Stimulated activated CD4-positive, alpha-beta T cell treated with anti-CD3 and anti-CD28 coated beads, Interleukin-15, amount 100 ng/mL, for 48 hours (primary cell): Measurements from ENCODE around the gene IFT81.
A peak's percentile ranks its signal among the peaks of the same experiment; 100 is the strongest.
"Not testable (repeated sequence)": the region's sequence is repeated elsewhere in the genome, so short reads cannot be mapped to it uniquely, and the experiment has no call there.

Source experiments
- DNase-seq, 2 donors: peaks; one replicate each; pipeline ENCODE4 v3.0.0-alpha.2; 2020; ENCODE audit warnings: low read depth in 2 of 2

IFT81 gene

DNA sequence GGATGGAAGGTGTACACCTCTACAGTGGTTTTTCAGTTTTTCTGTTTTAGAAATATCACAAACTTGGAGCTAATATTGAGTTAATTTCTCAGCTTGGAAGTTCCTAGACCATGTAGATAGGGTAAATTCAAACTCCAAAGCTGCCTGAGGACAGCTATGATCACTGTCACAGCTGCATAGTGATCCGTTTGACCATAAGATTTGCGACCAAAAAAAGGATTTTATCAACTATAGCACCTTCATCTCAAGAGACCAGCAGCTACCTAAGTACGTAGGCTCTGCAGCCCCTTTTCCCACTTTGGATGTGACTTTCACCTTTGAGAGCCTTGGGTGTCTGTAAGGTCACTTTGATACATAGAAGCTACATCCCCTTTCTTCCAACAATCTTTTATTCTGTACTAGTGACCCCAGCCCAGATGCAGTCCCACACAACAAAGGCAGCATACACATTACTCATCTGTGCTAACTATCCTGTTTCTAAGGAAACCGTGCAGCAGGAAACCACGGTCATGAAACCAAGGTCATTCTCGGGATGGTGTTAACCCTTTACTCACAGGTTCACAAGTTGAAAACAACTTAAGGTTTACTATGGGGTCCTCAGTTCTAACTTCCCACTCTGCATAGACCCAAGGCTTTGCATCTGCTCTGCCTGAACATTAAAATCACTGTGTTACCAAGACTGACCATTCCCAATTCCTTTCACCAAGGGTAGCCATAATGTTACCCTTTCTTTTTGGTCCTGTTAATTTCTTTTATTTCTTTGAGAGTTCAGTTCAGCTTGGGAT lies 75.4 kb downstream of the IFT81 start:
- DNase-seq: peak in 1 of 2 donors; percentile 3

DNA sequence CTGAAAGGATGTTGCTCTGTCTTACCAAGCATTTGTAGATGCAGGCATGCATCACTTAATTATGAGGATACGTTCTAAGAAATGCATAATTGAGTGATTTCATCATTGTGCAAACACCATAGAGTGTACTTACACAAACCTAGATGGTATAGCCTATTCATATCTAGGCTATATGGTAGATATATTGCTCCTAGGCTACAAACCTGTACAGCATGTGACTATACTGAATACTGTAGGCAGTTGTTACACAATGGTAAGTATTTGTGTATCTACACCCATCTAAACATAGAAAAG lies 75.9 kb downstream of the IFT81 start:
- no peak for DNase-seq

DNA sequence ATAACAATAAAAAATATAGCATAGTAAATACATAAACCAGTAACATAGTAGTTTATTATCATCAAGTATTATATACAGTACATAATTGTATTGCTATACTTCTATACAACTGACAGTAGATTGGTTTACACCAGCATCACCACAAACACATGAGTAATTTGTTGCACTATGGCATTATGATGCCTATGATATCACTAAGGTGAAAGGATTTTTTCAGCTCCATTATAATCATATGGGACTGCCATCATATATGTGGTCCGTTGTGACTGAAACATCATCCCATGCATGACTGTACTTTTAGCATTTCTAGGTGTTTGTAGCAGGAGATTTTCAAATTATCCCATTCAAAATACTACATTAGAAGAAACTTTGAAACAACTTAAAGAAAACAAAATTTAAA lies 77.8 kb downstream of the IFT81 start:
- DNase-seq: no peak

DNA sequence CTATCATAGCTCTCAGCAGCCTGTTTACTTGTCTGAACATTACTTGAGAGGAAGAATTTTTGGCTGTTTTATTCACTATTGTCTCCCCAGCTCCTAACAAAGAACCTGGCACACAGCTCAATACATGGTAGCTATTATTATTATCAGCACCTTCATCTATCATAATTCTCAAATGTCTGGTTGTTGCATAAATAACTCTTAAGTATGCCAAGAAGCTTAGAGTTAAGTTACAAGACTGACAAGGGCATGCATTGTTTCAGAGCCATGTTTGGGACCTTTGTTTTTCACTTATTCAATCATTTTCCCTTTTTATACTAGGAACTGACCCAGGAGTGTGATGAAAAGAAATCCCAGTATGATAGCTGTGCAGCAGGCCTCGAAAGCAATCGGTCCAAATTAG lies 79.4 kb downstream of the IFT81 start:
- DNase-seq: no peak

DNA sequence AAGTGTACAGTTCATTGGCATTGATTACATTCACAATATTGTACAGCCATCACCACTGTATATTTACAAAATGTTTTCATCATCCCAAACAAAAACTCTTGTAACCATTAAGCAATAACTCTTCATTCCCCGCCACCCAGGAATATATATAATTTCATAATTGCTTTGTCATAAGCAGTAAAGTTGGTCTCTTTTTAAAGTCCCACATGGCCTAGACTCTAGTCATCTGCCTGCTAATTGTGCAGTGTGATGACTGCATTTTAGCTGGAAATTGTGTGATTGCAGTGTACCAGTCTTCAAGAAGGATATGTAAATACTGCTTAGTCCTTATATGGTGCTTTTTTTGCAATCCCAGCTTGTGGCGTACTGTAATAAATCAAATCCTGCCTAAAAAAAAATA lies 81.8 kb downstream of the IFT81 start:
- no peak for DNase-seq

DNA sequence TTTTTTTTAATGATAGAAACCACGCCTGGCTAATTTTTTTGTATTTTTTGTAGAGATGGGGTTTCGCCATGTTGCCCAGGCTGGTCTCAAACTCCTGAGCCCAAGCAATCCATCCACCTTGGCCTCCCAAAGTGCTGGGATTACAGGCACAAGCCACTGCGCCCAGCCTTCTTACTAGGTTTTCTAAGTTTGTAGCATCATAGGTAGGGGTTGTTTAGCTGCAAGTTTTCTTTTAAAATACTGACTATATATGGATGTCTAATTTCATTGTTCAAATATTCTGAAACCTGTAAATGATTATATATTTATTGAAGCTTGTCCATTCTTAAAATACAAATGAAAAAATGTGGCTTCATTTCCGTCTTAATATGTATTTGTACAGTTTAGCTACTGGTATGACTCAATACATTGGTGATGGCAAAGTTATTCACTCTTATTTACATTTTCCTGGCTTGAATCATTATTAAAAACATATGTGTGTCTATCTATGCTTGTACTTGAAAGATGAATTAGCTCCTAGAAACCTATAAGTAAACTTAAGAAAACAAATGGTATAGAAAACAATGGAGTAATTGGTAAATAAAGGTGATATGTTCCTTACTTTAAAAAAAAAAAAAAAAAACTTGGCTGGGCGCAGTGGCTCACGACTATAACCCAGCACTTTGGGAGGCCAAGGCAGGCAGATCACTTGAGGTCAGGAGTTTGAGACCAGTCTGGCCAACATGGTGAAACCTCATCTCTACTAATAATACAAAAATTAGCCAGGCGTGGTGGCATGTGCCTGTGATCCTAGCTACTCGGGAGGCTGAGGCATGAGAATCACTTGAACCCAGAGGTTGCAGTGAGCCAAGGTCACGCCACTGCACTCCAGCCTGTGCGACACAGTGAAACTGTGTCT lies 87.7 kb downstream of the IFT81 start:
- not testable (repeated sequence) for DNase-seq

DNA sequence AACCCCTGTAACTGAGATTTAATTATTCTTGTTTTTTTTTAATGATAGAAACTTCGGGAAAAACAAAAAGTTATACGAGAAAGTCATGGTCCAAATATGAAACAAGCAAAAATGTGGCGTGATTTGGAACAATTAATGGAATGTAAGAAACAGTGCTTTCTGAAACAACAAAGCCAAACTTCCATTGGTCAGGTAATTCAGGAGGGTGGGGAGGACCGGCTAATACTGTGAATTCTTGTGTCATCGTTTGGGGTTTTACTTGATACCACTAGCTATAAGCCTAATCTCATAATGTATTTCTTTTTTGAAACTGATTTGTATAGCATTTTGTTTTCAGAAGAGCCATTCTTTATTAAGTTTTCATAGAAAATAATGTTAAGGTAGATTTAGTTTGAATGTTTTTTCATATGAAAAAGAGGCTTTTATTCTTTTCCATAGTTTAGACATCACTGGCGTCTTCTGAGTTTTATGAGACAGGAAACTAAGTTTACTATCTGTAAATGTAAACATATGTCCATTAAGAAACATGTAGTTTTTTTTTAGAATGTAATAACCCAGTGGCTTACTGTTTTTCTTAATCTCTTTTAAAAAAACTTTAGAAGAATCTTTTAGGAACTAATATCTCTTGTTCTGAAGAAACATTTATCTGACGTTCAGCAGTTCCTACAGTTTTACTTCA lies 94.0 kb downstream of the IFT81 start:
- DNase-seq: no peak

DNA sequence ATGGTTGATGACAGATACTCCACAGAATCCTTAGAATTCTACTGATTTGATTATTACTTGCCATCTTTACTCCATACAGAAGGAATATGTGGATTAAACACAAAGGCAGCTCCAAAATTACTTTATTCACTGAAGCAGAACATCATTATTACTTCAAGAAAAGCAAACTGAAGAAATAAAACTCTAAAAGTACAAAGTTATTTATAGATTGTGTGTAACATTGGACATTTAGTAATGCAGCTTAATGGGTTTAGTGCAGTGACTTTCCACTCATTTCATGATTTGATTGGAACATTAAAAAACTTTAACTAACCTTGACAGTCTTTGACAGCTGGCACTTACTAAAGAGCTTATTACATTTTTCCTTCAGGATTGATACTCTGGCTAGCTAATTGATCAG lies 97.9 kb downstream of the IFT81 start:
- DNase-seq: no peak

DNA sequence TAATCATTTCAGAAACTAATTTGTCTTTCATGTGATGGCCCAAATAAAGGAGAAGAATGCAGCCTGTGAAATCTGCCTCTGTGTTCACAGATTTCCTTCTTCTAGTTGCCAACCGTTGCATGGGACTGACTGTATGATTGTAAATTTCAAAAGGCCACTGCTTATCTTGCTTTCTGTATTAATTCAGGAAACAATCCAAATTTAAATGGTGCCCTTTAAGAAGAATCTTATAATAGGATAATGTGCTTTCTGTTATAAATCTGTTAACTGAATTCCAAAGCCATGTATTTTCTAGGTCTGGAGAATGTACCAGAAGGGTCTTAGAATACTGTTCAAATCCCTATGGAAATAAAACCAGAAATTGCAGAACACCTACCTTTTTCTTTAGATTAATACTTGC lies 98.3 kb downstream of the IFT81 start:
- DNase-seq: no peak

DNA sequence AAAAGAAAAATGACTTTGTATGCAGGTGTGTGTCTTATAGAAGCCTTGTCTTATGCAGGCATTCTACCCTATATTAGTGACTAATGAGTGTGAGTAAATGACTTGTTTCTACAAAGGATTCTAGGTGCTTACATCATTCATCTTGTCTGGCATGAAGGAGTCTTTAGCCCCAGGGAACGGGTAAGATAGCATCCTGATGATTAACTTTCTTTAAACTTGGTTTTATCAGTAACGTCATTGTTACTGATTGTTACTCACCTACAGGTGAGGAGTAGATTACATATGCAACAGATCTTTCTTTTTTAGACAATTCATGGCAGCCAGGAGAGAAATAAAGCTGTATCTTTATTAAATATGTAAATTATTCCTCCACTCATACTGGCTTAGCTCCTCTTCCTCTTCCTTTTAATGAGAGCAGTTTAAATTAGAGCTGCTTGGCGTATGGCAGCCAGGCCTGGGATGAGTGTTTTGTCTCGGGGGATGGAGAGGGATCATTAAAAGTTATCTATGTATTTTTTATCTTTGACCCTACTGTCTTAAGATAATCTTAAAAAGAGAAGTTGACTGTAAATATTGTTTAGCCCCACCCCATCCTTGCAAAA lies 99.7 kb downstream of the IFT81 start:
- DNase-seq: no peak

DNA sequence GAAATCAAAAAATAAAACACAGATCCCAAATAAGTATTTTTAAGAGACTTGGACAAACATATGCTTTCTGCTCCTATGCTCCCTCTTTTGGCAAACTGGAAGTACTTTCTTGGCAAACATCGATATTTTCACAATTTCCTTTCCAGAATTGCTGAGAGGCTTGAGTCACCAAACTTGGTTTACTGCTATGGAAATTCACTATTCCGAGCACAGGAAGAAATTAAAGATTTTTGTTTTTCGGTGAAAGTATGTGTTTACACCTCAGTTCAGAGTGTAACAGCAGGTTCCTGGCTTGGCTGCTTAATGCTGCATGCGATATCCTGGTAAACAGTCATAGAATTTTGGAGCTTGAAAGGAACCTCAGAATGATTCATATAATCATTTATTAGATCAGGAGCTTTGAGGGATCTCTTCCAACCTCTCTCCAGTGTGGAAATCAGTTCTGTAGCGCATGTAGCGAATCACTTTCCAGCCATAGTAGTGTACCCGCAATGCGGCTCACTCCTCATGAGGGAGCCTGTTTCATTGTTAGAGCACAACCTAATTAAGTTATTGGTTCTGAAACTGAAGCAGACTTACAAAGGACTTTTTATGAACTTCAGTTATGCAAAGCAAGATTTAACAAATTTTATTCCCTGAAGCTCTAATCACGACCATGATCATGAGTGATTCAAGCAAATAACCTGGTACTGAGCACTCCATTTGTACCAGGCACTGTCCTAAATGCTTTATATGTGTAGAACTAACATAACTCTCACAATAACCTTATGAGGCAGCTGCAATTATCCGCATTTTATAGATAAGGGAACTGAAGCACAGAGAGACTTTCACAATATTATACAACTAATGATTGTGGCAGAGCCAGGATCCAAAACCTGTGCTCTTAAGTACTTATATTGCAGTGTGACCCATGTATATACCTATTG lies 100.5 kb downstream of the IFT81 start:
- no peak for DNase-seq

DNA sequence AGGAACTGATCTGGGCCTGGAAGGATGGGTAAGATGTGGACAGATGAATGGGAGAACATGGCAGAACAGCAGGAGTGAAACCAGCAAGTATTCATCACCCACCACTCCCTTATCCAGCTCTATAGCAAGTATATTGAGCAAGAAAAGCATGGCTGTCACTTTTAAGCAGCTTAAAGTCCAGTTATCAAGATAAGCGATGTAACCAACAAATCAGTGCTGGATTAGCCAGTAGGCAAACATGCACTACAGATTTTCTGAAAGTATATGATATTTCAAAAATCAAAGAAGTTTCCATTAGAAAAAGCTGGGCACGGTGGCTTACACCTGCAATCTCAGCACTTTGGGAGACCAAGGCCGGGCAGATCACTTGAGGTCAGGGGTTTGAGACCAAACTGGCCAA lies 103.0 kb downstream of the IFT81 start:
- no peak for DNase-seq

DNA sequence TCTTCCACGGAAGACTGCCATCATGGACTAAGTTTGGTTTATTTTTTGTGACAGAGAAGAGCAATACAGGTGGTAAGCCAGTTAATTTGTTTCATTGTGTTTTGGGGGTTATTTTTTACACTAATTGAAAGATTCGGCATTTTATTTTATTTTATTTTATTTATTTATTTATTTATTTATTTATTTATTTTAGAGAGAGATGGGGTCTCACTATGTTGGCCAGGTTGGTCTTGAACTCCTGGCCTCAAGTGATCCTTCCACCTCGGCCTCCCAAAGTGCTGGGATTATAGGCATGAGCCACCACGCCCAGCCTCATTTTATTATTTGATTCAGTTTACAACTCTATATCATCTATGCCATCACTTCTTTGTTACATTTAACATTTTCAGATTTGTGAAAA lies 104.2 kb downstream of the IFT81 start:
- not testable (repeated sequence) for DNase-seq

DNA sequence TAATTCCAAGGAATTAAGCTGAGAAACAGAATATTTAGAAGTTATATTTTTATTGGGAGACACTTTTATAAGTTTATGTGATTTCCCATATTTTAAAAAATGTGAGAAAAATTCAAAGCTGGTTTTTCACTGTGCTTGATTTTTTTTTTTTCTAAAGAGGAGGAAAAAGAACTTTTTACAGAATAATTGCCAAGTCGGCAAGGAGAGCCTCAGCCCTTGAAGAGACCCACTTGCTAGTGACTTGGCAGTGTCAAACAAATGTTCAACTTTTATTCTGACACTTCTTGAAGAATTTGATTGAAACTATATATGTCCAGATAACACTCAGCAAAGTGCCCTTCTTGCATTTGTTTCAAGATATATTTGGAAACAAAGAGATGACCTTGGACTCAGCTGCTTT lies 104.6 kb downstream of the IFT81 start:
- no peak for DNase-seq

DNA sequence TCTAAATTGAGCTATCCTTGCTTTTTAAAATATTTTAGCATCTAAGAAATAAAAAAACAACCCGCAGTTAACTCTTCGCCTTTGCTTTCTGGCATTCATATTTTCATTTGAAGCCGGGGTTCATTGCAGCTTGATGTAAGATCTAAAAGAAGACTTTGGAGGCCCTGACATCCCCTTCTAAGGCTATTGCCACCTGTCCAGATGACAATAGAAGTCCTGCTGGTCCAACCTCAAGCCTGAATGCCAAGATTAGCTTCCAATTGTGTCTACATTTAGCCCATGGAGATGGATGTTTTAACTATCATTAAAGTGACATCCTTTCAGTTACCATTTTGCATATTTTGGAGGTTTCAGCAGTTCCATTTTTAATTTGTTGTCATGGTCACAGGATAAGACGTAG lies 105.3 kb downstream of the IFT81 start:
- DNase-seq: no peak

DNA sequence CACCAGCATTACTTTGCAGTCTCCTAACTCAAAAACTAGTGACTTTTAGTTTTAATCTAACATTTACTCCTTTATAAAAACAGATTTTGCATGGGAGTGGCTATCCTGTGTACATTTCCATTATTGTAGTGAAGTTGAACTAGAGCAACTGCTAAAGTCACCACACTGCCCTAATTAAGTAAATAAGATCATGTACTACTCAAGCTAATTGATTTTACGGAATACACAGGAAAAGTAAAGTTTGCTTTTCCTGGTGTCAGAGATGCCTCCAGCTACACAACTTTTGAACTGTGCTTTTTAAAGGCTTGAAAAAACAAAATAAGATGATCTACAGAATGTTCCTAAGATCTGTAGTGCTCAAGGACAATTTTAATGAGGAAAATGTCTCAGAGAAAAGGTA lies 106.5 kb downstream of the IFT81 start:
- DNase-seq: no peak

DNA sequence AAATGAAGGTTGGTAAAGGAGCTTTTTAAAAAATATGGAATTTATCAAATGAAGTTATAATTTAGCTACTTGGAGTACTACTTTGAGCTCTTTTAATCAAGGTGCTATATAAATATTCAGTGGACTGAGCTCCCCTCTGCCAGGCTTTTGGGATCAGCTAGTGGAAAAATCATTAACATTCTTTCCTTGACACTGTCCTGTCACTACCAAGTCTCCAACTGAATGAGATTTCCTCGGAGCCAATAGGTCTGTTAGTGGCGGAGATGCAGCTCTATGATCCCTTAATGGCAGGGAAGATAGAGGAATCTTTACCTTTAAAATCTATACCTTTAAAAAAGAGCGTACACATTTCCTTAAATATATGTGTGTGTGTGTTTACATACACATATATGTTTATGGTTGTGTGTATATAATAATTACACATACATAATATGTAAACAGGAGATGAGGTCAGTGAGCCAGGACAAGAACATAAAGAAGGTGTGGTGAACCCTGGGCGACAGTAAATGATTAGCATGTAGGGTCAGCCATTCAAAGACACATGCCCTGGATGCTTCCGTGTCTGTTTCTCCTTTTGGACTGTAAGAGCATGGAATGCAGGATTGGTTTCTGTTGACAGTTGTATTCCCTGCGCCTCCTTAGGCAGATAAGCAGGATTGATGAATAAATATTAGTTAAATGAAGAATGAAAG lies 109.2 kb downstream of the IFT81 start:
- DNase-seq: no peak

DNA sequence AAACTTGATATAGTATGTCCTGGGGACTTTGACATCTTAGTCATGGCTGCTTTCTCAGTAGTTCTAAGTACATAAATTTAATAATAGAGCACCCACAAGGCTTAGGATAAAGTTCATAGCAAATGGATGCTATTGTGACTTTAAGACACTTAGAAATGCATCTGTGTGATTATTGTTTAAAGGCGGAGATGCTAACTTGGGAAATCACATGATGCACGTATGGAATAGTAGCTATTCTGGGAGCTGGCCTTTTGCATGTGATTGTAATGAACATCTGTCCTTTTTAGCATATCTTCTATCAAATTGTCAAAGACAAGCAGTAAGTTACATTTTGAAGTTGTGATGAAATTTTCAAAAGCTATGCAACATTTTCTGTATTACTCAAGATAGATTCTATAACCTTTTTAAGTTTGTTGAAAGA lies 110.2 kb downstream of the IFT81 start:
- no peak for DNase-seq

DNA sequence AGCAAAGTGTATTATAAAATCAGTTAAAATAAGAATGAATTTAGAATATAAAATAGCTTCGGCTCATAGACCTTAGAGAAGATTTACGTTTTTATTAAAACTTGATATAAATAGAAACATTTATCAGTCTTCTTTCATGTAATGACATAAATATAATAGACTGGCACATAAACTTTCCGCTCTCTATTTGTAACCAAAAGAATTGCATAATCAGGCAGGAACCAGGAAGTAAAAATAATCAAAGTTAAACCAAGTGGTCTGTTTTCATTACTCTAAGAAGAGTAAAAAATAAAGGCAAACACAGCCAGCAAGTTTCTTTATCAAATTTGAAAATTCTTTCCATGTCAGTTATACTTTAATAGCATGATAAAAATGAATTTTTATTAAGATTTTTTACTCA lies 110.6 kb downstream of the IFT81 start:
- no peak for DNase-seq

DNA sequence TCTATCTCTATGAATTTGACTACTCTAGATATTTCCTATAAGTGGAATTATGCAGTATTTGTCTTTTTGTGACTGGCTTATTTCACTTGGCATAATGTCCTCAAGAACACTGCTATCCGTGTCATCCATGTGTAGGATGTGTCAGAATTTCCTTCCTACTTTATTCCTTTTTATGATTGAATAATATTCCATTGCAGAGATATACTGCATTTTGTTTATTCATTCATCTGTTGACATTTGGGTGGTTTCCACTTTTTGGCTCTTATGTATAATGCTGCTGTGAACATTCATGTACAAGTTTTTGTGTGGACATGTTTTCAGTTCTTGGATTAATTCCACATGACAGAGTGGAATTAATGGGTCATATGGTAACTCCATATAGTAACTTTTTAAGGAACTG lies 111.2 kb downstream of the IFT81 start:
- DNase-seq: no peak

DNA sequence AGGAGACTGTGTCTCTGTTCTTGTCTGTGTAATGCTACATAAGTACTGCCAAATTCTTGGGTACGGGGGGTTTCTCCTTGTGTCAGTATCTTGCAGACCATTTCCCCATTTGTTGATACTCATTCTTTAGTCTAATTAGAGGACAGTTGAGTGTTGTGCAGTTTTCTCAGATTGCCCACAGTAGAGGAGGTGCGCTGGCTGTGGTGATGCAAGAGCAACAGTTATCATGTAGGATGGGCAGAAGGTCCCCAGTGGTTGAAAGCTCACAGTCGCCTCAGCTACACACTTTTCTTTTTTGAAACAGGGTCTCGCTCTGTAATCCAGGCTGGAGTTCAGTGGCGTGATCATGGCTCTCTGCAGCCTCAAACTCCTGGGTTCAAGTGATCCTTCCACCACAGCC lies 119.1 kb downstream of the IFT81 start:
- no peak for DNase-seq
